ENCODE results near the gene S100A6. TPM values are rescaled to one million over a fixed set of nuclear protein-coding genes. Genes with fewer than 3 reads are reported as not detected.

S100A6 gene
- total RNA-seq, 1 experiment from 2014 or later: 1,633 TPM

DNA sequence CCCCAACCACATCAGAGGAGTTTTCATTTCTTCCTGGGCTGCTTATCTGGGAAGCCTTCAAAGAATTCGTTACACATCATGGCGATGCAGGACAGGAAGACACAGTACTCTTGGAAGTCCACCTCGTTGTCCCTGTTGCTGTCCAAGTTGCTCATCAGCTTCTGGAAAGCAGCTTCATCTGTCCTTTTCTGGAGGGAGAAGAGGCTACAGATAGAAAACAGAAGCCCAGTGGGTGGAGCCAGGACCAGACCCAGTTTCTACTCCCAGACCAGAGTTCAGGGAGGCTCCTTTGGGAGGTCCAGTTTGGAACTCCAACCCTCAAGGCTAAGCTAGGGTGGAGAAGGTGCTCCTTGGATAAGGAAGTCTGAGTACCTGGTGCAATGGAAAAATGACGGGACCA, 7.9 kb upstream of the S100A6 start:
- Histone ChIP-seq H3K27ac (ENCODE audit: low read depth, low read length) (peak overlapping the region; percentile 97), H4K20me1 (ENCODE audit: insufficient read depth) (no peaks in the 10 kb centered on the region), H3K36me3 (ENCODE audit: control insufficient read depth in 1 of 2, insufficient read depth in 2 of 2, low read length in 2 of 2) (no peaks in the 10 kb centered on the region), H3K9me2 (ENCODE audit: insufficient read depth) (no peaks in the 10 kb centered on the region), H3K4me3 (replicated peaks in 1 of 2; ENCODE audit: low read depth in 1 of 2, low read length in 2 of 2) (0 out of 4 replicates have a peak overlapping the region, but pooled peaks of 1 of the 2 experiments have one; percentile 50), H3K4me2 (ENCODE audit: low read length) (peak overlapping the region; percentile 77), H3K4me1 (ENCODE audit: control insufficient read depth in 1 of 2, insufficient read depth in 2 of 2, low read length in 2 of 2) (peaks cover 92 to 97% of the 10 kb centered on the region in 2 experiments), H3K79me2 (ENCODE audit: insufficient read depth, low read length) (peaks cover 14% of the 10 kb centered on the region; the same call in 1 of the 2 replicates), H3K9ac (ENCODE audit: low read length) (peak overlapping the region; percentile 81; the same call in 1 of the 2 replicates), H2AFZ (ENCODE audit: low read depth, low read length, poor library complexity, severe bottlenecking) (no peak overlapping the region), H3K9me3 (ENCODE audit: control insufficient read depth in 1 of 2, insufficient read depth in 1 of 2, low read depth in 1 of 2, low read length in 2 of 2) (no peaks in the 10 kb centered on the region), H3K27me3 (ENCODE audit: insufficient read depth, low read length) (no peaks in the 10 kb centered on the region)
- no peak for TF ChIP-seq EZH2phosphoT487 (IDR thresholded peaks at IDR 0.05; ENCODE audit: borderline replicate concordance)
- TF ChIP-seq POLR2AphosphoS5 (IDR thresholded peaks at IDR 0.05; ENCODE audit: low read depth, low read length): peak; percentile 27; the same call in 1 of the 2 replicates
- no peak for TF ChIP-seq FOSL1 (IDR thresholded peaks at IDR 0.05; ENCODE audit: low read depth)
- TF ChIP-seq TCF7L2 (IDR thresholded peaks at IDR 0.05; ENCODE audit: borderline replicate concordance, extremely low read depth, insufficient read depth, insufficient read length): no peak
- ATAC-seq (no peak), DNase-seq (ENCODE audit: low read depth, low spot score) (no peak)
- RAD21 ChIA-PET (ENCODE audit: low non-redundant PET in 1 of 2, low total read pairs in 2 of 2, uncharacterized antibody in 2 of 2, unreplicated experiment in 2 of 2): no interaction called here
- CTCF ChIA-PET: interaction anchor here (1.0 to 2.0 kb wide), 2 partner anchors 8 to 29 kb away, joined by 3 to 7 read pairs; partner anchors contain the start of gene S100A6
- POLR2A ChIA-PET: interaction anchor here (1.4 to 5.6 kb wide), 5 partner anchors 10 to 90 kb away, joined by 3 to 67 read pairs (median 7); partner anchors contain the start of genes CHTOP, S100A2 and S100A6
- no TSS peak for BruUV-seq (replicated peaks)
- intact Hi-C loops (cut with micrococcal nuclease): no loop called here

DNA sequence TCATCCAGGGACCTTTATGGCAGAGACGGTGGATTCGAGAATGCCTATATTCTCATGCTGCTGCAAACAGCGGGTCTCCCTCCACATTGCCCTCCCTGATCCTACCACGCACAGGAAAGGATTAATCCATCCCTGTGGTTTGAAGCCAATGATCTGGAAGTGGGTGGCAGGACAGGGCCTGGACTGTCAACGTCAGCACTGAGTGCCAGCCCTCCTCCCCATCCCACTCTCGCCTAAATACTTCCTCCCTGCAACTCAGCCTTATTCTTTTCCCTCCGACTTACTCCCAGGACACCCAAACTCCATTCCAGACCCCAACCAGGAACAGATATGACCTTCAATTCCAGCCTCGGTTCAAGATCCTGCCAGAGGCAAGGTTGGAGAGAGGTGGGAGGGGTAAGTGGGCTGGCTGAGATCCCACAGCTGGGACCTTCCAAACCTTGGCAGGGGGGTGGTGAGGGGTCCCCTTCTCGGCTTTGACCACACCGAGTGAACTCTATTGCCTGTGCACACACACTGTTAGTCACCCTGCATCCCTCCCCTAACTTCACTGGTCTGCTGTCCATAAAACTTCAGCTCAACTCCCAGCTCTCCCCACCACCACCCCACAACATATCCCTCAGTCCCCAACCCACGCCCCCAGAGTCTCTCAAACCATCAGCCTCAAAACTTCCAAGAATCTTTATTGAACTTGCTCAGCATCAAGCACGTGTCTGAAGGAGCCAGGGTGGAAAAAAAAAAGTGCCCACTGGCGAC, 7.3 kb upstream of the S100A6 start:
- Histone ChIP-seq H3K4me2 (ENCODE audit: low read length) (peak overlapping the region; percentile 77), H2AFZ (ENCODE audit: low read depth, low read length, poor library complexity, severe bottlenecking) (no peak overlapping the region), H4K20me1 (ENCODE audit: insufficient read depth) (no peaks in the 10 kb centered on the region), H3K79me2 (ENCODE audit: insufficient read depth, low read length) (peaks cover 14% of the 10 kb centered on the region; the same call in 1 of the 2 replicates), H3K9ac (ENCODE audit: low read length) (peak overlapping the region; percentile 29), H3K9me3 (ENCODE audit: control insufficient read depth in 1 of 2, insufficient read depth in 1 of 2, low read depth in 1 of 2, low read length in 2 of 2) (no peaks in the 10 kb centered on the region), H3K36me3 (ENCODE audit: control insufficient read depth in 1 of 2, insufficient read depth in 2 of 2, low read length in 2 of 2) (no peaks in the 10 kb centered on the region), H3K4me1 (ENCODE audit: control insufficient read depth in 1 of 2, insufficient read depth in 2 of 2, low read length in 2 of 2) (peaks cover 92 to 97% of the 10 kb centered on the region in 2 experiments), H3K27ac (ENCODE audit: low read depth, low read length) (peak overlapping the region; percentile 97), H3K27me3 (ENCODE audit: insufficient read depth, low read length) (no peaks in the 10 kb centered on the region), H3K9me2 (ENCODE audit: insufficient read depth) (no peaks in the 10 kb centered on the region), H3K4me3 (replicated peaks in 1 of 2; ENCODE audit: low read depth in 1 of 2, low read length in 2 of 2) (no peak overlapping the region)
- no TSS peak for BruUV-seq (replicated peaks)
- CTCF ChIA-PET: interaction anchor here (1.0 kb wide), 1 partner anchor 8 kb away, joined by 3 read pairs; the partner anchor contains the start of gene S100A6
- RAD21 ChIA-PET (ENCODE audit: low non-redundant PET in 1 of 2, low total read pairs in 2 of 2, uncharacterized antibody in 2 of 2, unreplicated experiment in 2 of 2): no interaction called here
- intact Hi-C loops (cut with micrococcal nuclease): no loop called here
- DNase-seq (ENCODE audit: low read depth, low spot score) (no peak), ATAC-seq (no peak)
- TF ChIP-seq SP1 (IDR thresholded peaks at IDR 0.05; ENCODE audit: low read depth): no peak
- POLR2A ChIA-PET: interaction anchor here (1.4 to 5.6 kb wide), 4 partner anchors 9 to 91 kb away, joined by 3 to 67 read pairs (median 20); partner anchors contain the start of genes CHTOP, S100A2 and S100A6

Data from HCT116 (cell line).